OCI-LY1 (cell line): ENCODE results near the gene COG2.

Source experiments
- EZH2 ChIP-seq: fragments of 200-600 bp; sonication (generic), shearing (Covaris generic); IDR thresholded peaks from 2 replicates; pipeline ENCODE4 v1.8.0; 2017; ENCODE audit warnings: borderline replicate concordance, mixed run types, mild to moderate bottlenecking, antibody characterized with exemption, low read length, moderate library complexity, mixed read lengths
- TF ChIP-seq, protein P1 (sequence below): fragments of 200-600 bp; sonication (generic), shearing (Covaris generic); IDR thresholded peaks from 2 replicates; pipeline ENCODE4 v1.5.1; 2017; ENCODE audit warnings: mild to moderate bottlenecking, antibody characterized with exemption, low read length, moderate library complexity, mixed read lengths

DNA sequence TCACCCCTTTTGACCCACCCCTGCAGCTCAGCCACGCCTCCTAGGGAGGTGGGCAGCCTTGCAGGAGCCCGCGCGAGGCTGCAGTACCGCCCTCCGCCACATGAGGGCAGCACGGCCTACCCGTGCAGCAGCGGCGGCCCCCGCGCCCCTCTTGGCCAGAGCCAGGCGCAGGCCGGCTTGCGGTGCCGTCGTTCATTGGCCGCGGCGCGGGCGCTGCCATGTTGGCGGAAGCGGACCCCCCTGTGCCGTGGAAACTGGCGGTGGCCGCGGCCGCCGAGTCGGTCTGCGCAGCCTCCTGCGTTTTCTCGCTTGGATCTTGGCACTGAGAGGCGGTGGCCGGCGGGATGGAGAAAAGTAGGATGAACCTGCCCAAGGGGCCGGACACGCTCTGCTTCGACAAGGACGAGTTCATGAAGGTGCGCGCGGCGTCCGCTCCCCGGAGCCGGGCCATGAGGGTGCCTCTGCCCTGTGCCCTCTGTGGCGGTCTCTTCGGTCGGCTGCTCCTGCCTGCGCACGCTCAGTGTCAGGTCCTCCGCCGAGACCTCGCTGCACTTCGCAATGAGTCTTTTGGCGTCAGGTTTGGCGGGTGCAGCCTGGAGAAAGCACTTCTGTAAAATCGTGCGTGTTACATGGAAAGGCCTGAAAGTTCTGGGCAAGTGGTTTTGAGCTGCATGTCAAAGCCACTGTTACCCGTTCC lies at the start of gene COG2:
- TF ChIP-seq, protein P1, sequence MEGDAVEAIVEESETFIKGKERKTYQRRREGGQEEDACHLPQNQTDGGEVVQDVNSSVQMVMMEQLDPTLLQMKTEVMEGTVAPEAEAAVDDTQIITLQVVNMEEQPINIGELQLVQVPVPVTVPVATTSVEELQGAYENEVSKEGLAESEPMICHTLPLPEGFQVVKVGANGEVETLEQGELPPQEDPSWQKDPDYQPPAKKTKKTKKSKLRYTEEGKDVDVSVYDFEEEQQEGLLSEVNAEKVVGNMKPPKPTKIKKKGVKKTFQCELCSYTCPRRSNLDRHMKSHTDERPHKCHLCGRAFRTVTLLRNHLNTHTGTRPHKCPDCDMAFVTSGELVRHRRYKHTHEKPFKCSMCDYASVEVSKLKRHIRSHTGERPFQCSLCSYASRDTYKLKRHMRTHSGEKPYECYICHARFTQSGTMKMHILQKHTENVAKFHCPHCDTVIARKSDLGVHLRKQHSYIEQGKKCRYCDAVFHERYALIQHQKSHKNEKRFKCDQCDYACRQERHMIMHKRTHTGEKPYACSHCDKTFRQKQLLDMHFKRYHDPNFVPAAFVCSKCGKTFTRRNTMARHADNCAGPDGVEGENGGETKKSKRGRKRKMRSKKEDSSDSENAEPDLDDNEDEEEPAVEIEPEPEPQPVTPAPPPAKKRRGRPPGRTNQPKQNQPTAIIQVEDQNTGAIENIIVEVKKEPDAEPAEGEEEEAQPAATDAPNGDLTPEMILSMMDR: peak; percentile 90
- TF ChIP-seq EZH2: no peak
